ENCODE results near the gene STIL.
"Not testable (repeated sequence)": the region's sequence is repeated elsewhere in the genome, so short reads cannot be mapped to it uniquely, and the experiment has no call there.

The STIL gene

GRCh38 chr1:47313915-47314664 lies at the start of gene STIL:
Gene STIL, minus strand, starts transcription at chr1:47314147. Its CDS starts 3,828 bp downstream, at chr1:47310319.
- peak; percentile 100 for DNase-seq

DNA sequence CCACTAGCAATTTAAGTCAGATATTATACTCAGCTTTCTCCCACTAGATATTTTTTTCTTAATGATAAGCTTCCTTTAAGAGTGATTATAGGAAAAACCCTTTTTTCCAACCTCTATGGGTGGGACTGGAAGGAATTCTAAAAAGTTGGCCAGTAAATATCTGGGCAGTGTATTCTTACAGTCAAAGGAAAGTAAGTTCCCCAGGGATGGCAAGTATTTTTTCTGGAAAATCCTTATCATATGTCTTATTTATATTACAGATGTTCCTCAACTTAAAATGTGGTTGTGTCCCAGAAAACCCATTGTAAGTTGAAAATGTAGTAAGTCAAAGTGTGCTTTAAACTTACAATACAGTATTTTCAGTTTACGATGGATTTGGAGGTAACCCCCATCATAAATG lies 48.9 kb upstream of the STIL start:
- no peak for DNase-seq

DNA sequence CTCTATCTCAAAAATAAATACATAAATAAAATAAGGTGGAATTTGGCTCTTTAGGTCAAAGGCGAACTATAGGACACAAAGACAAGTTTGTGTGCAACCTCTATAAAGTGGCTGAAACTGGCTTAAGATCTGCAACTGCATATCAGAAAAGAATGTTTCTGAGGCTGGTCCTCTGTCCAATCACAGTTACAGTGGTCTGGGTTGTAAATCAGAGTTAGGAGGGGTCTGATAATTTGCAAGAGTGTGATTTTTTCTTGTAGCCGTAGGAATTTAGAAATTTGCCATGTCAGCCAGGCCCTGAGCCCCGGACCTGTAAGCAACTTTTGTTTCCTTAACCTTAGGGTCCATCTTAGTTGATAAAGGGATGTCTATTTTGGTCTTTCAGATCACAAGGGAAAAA lies 47.4 kb upstream of the STIL start:
- no peak for DNase-seq

DNA sequence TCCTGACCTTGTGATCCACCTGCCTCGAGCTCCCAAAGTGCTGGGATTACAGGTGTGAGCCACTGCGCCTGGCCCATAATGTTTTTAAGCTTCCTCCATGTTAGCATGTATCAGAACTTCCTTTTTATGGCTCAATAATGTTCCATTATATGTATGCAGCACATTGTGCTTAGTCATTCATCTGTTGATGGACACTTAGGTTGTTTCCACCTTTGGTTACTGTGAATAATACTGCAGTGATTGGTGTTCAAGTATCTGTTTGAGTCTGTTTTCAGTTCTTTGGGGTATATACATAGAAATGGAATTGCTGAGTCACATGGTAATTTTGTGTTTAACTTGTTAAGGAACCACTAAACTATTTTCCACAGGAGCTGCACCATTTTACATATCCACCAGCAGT lies 37.4 kb upstream of the STIL start:
- DNase-seq, result no peak

DNA sequence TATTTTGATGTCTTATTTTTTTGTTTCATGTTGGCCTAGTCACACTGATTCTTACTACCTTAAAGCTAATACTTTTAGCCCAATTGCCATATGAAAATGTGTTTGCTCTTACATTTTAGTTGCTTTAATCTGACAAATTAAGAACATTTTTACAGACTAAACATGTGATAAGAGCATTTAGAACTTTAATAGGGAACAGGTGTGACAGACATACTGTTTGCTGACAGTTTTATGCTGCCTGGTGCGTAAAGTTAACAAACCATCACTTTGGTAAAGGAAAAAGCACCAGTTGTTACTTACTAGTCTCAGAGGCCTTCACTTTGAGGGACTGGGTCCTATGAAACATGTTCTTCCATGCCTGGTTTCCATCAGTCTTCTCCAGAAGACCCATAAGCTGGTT lies 34.3 kb upstream of the STIL start:
- no peak for DNase-seq

GRCh38 chr1:47347735-47348134 lies 33.8 kb upstream of the STIL start:
- no peak for DNase-seq

DNA sequence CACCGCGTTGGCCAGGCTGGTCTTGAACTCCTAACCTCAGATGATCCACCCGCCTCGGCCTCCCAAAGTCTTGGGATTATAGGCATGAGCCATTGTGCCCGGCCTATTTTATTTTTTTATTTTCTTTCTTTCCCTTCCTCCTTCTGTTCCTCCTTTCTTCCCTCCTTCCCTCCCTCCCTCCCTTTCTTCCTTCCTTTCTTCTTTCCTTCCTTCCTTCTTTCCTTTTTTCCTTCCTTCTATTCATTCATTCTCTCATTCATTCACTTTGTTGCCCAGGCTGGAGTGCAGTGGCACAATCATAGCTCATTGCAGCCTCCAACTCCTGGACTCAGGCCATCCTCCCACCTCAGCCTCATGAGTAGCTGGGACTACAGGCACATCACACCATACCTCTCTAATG lies 33.0 kb upstream of the STIL start:
- not testable (repeated sequence) for DNase-seq

DNA sequence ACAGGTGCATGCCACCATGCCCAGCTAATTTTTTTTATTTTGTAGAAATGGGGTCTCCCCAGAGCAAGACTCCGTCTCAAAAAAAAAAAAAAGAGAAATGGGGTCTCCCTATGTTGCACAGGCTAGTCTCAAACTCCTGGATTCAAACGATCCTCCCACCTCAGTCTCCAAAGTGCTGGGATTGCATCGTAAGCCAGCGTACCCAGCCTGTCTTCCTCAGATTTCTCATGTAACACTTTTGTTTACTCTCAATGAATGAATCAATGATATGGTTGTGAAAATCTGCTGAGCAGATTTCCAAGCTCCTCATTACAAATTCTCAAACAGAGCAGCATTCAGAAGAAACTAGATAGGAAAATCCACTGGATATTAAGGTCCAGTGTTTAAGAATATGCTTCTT lies 26.3 kb upstream of the STIL start:
- no peak for DNase-seq

- DNase-seq, result no peak
Observed at GRCh38 chr1:47338249-47339077, 24.5 kb upstream of the STIL start.

DNA sequence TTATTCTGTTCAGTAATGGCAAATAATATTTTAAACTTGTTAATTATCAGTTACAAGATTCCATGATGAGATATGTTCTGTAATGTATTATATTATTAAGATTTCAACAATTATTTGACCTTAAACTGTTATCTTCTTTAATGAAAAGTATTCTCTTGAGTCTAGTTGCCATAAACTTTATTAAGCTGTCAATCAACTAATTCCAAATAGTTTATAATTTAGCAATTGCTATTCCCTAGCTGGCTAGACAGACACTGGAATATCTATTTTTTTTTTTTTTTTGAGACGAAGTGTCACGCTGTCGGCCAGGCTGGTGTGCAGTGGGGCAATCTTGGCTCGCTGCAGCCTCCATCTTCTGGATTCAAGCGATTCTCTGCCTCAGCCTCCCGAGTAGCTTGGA lies 23.4 kb upstream of the STIL start:
- no peak for DNase-seq

DNA sequence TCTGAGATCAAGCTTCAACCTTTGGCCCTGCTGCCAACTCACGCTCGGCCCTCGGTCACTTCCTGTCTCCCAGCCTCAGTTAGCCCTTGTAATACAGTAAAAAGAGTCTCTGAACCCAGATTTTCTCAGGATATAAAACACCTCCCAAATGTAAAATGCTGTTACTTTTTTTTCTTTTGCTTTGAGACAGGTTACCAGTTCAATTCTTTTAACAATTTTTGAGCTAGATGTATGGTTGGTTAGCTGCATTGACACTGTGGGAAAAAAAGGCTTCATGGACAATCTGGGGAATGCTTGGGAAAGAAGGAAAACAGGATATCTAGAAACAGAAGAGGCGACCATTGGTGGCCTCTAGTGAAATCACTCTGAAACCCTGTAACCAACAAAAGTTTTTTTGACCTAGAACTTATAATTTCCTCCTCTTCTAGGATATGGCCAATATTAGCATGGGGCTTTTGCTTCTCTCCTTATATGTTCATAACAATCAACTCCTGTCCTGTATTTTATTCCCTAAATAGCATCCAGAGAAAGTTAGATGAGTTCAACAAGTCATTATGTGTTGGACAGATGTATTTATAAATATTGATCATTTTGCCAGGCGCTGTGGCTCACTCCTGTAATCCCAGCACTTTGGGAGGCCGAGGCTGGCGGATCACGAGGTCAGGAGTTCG lies 21.0 kb upstream of the STIL start:
- no peak for DNase-seq

- peak; percentile 83 for DNase-seq
Observed at GRCh38 chr1:47333922-47334764, 20.2 kb upstream of the STIL start.

DNA sequence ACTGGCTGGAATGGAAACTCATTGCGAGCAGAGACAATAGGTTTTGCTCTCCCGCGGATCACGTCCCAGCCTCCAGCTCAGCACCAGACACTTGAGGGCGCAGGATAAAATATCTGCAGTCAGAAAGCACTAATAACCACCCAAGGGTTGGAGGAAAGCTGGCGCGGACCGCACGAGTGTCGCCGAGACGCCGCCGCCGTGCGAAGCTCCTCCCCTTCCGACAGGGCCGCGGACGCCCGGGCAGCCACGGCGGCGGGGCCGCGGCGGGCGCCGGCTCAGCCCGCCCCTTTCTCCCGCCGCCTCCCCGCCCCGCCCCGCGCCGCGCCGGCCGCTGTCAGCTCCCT lies 19.6 kb upstream of the STIL start, which contains the start of gene CMPK1:
CMPK1 (plus strand) TSS at position 213 of the 344 bp plus-strand sequence. CDS start 156 bp downstream, outside the sequence.
- DNase-seq, result peak; percentile 94

GRCh38 chr1:47332779-47333577 lies 19.0 kb upstream of the STIL start:
- DNase-seq, result no peak

- DNase-seq, result no peak
Observed at GRCh38 chr1:47331875-47332274, 17.9 kb upstream of the STIL start.

GRCh38 chr1:47330212-47330611 lies 16.3 kb upstream of the STIL start:
- no peak for DNase-seq

GRCh38 chr1:47328992-47329391 lies 15.0 kb upstream of the STIL start:
- no peak for DNase-seq

GRCh38 chr1:47326271-47326670 lies 12.3 kb upstream of the STIL start:
- no peak for DNase-seq

- peak; percentile 99 for DNase-seq
Observed at GRCh38 chr1:47325528-47325927, 11.6 kb upstream of the STIL start.

DNA sequence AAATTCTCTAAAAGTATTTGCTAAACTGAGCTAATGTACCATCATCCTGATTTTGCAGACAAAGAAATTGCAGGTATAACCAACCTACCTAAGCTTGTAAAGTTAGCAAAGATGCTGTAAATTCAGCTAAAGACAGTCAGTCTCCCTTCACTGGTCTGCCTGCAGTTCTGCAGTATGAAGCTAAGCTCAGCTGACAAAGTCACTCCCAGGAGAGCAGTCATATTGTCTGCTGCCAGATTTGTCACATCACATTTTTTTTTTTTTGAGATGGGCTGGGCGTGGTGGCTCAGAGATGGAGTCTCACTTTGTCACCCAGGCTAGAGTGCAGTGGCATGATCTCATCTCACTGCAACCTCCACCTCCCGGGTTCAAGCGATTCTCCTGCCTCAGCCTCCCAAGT lies 10.7 kb upstream of the STIL start:
- peak; percentile 29 for DNase-seq

DNA sequence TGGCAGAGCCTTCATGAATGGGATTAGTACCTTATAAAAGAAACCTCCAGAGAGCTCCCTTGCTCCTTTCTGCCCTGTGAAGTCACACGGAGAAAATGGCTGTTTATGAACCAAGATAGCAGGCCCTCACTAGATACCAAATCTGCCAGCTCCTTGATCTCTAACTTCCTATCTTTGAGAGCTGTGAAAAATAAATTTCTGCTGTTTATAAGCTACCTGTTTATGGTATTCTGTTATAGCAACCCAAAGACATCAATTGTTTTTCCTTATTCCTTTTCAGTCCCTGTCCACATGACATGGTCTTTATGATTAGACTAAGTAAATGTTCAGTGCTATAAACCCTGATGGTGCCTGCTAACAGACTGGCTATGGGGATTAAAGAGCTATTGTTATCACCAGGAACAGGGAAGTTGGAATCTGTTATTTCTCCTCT lies 9.7 kb upstream of the STIL start:
- peak; percentile 73 for DNase-seq

- not testable (repeated sequence) for DNase-seq
Observed at GRCh38 chr1:47319968-47320367, 6.0 kb upstream of the STIL start.

All from NCI-H2029 (cell line).